ENCODE data around the gene ATG7.

Gene ATG7

GRCh38 chr3:11230832-11231231 lies 41.4 kb upstream of the ATG7 start:
- H3K79me2 ChIP-seq (ENCODE audit: control insufficient read depth, low read length) = no peaks in the 10 kb centered on the region
- H3K27me3 ChIP-seq (ENCODE audit: control insufficient read depth, low read length) = peaks cover 3% of the 10 kb centered on the region; the same call in 1 of the 2 replicates
- H3K4me2 ChIP-seq (ENCODE audit: low read length) = no peak overlapping the region
- no peak overlapping the region for H3K4me3 ChIP-seq (ENCODE audit: low read length)
- H3K9me2 ChIP-seq (replicated peaks; ENCODE audit: control insufficient read depth, low read length) = no peaks in the 10 kb centered on the region
- TF ChIP-seq EZH2phosphoT487 (IDR thresholded peaks at IDR 0.05; ENCODE audit: borderline replicate concordance, low read length) = no peak
- no peak for TF ChIP-seq CTCF (IDR thresholded peaks at IDR 0.05; ENCODE audit: low read depth, low read length, poor library complexity, severe bottlenecking)
- H3K4me1 ChIP-seq (ENCODE audit: control insufficient read depth, low read length) = no peaks in the 10 kb centered on the region
- H3K36me3 ChIP-seq (ENCODE audit: control insufficient read depth, low read length) = no peaks in the 10 kb centered on the region
- H3F3A ChIP-seq (ENCODE audit: control insufficient read depth, insufficient read depth) = no peaks in the 10 kb centered on the region
- no peaks in the 10 kb centered on the region for H4K20me1 ChIP-seq (ENCODE audit: control insufficient read depth, insufficient read depth, low read depth, low read length)
- no peaks in the 10 kb centered on the region for H3K9me3 ChIP-seq (ENCODE audit: control insufficient read depth, insufficient read depth, low read length)
- H3K27ac ChIP-seq (ENCODE audit: low read depth, low read length) = no peak overlapping the region

GRCh38 chr3:11235385-11235784 lies 36.8 kb upstream of the ATG7 start:
- Histone ChIP-seq H3K4me2 (ENCODE audit: low read length) (no peak overlapping the region), H3K4me3 (ENCODE audit: low read length) (no peak overlapping the region), H3K9me2 (replicated peaks; ENCODE audit: control insufficient read depth, low read length) (no peaks in the 10 kb centered on the region), H3K9me3 (ENCODE audit: control insufficient read depth, insufficient read depth, low read length) (peaks cover 10% of the 10 kb centered on the region), H3K36me3 (ENCODE audit: control insufficient read depth, low read length) (no peaks in the 10 kb centered on the region), H3K4me1 (ENCODE audit: control insufficient read depth, low read length) (no peaks in the 10 kb centered on the region), H4K20me1 (ENCODE audit: control insufficient read depth, insufficient read depth, low read depth, low read length) (no peaks in the 10 kb centered on the region), H3K79me2 (ENCODE audit: control insufficient read depth, low read length) (no peaks in the 10 kb centered on the region), H3K27me3 (ENCODE audit: control insufficient read depth, low read length) (peaks cover 13% of the 10 kb centered on the region), H3F3A (ENCODE audit: control insufficient read depth, insufficient read depth) (no peaks in the 10 kb centered on the region), H3K27ac (ENCODE audit: low read depth, low read length) (no peak overlapping the region)
- TF ChIP-seq CTCF (IDR thresholded peaks at IDR 0.05; ENCODE audit: low read depth, low read length, poor library complexity, severe bottlenecking) = no peak
- TF ChIP-seq EZH2phosphoT487 (IDR thresholded peaks at IDR 0.05; ENCODE audit: borderline replicate concordance, low read length) = no peak

- Histone ChIP-seq H3K27me3 (ENCODE audit: control insufficient read depth, low read length) (peaks cover 15% of the 10 kb centered on the region), H3K4me1 (ENCODE audit: control insufficient read depth, low read length) (no peaks in the 10 kb centered on the region), H3K36me3 (ENCODE audit: control insufficient read depth, low read length) (no peaks in the 10 kb centered on the region), H3F3A (ENCODE audit: control insufficient read depth, insufficient read depth) (no peaks in the 10 kb centered on the region), H3K9me2 (replicated peaks; ENCODE audit: control insufficient read depth, low read length) (no peaks in the 10 kb centered on the region), H3K27ac (ENCODE audit: low read depth, low read length) (no peak overlapping the region), H3K79me2 (ENCODE audit: control insufficient read depth, low read length) (no peaks in the 10 kb centered on the region), H3K9me3 (ENCODE audit: control insufficient read depth, insufficient read depth, low read length) (peaks cover 10% of the 10 kb centered on the region), H3K4me2 (ENCODE audit: low read length) (no peak overlapping the region), H3K4me3 (ENCODE audit: low read length) (no peak overlapping the region), H4K20me1 (ENCODE audit: control insufficient read depth, insufficient read depth, low read depth, low read length) (no peaks in the 10 kb centered on the region)
- TF ChIP-seq CTCF (IDR thresholded peaks at IDR 0.05; ENCODE audit: low read depth, low read length, poor library complexity, severe bottlenecking) (peak; percentile 47), EZH2phosphoT487 (IDR thresholded peaks at IDR 0.05; ENCODE audit: borderline replicate concordance, low read length) (no peak)
These were observed 35.4 kb upstream of the ATG7 start for GRCh38 chr3:11236588-11237461.

Measured in DOHH2 (cell line).